Measurements from ENCODE around the gene SLC34A3.

Gene SLC34A3

DNA sequence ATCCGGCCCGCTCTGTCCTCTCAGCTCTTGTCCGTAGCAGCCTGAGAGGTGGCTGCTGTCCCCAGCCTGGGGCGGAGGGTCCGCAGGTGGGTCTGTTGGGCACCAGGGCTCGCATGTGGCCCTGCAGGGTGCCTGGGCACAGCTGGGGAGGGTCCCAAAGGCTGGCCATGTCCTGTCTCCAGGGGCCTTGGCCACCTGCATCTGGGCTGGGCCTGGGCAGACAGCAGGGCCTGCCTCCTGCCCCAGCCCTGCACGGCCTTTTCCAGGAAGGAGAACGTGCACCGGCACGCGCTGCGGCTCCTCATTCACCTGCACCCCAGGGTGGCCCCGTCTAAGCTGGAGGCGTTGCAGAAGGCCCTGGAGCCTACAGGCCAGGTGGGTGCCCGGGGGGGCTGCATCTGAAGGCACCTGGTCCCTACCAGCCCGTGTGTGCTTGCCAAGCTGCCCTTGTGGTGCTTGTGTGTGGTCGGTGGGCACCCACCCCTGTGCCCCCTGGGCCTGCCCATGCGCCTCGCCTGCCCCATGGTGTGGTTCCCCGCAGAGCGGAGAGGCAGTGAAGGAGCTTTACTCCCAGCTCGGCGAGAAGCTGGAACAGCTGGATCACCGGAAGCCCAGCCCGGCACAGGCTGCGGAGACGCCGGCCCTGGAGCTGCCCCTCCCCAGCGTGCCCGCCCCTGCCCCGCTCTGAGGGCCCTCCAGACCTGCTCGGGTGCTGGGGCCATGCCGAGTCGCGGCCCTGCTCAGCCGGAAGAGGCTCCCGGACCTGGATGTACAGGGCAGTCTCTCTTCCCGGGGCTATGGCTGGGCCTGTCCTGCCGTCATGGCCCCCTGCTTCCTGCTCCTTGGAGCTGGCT is 41.8 kb downstream of the SLC34A3 start:
- no peak overlapping the region for H3K4me3 ChIP-seq (ENCODE audit: low read length)
- TF ChIP-seq EZH2phosphoT487 (IDR thresholded peaks at IDR 0.05; ENCODE audit: low read depth) = no peak
- TF ChIP-seq, protein P1, sequence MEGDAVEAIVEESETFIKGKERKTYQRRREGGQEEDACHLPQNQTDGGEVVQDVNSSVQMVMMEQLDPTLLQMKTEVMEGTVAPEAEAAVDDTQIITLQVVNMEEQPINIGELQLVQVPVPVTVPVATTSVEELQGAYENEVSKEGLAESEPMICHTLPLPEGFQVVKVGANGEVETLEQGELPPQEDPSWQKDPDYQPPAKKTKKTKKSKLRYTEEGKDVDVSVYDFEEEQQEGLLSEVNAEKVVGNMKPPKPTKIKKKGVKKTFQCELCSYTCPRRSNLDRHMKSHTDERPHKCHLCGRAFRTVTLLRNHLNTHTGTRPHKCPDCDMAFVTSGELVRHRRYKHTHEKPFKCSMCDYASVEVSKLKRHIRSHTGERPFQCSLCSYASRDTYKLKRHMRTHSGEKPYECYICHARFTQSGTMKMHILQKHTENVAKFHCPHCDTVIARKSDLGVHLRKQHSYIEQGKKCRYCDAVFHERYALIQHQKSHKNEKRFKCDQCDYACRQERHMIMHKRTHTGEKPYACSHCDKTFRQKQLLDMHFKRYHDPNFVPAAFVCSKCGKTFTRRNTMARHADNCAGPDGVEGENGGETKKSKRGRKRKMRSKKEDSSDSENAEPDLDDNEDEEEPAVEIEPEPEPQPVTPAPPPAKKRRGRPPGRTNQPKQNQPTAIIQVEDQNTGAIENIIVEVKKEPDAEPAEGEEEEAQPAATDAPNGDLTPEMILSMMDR (IDR thresholded peaks at IDR 0.05; ENCODE audit: low read depth, low read length) = no peak
- H3K27me3 ChIP-seq (ENCODE audit: low read depth, low read length) = no peaks in the 10 kb centered on the region
- H3K4me2 ChIP-seq (ENCODE audit: low read length) = no peak overlapping the region
- H2AFZ ChIP-seq (ENCODE audit: low read depth, low read length) = no peak overlapping the region
- no peak overlapping the region for H3K9ac ChIP-seq (ENCODE audit: low read length)
- H3K4me1 ChIP-seq (ENCODE audit: low read length) = peaks cover 28% of the 10 kb centered on the region
- no peaks in the 10 kb centered on the region for H3K79me2 ChIP-seq (ENCODE audit: low read length)
- H3K9me3 ChIP-seq (ENCODE audit: insufficient read depth, low read length) = no peaks in the 10 kb centered on the region
- no peaks in the 10 kb centered on the region for H4K20me1 ChIP-seq (ENCODE audit: insufficient read depth, low read length)
- H3K27ac ChIP-seq (ENCODE audit: low read length) = no peak overlapping the region
- peaks cover 16% of the 10 kb centered on the region for H3K36me3 ChIP-seq (replicated peaks; ENCODE audit: low read depth, low read length)

DNA sequence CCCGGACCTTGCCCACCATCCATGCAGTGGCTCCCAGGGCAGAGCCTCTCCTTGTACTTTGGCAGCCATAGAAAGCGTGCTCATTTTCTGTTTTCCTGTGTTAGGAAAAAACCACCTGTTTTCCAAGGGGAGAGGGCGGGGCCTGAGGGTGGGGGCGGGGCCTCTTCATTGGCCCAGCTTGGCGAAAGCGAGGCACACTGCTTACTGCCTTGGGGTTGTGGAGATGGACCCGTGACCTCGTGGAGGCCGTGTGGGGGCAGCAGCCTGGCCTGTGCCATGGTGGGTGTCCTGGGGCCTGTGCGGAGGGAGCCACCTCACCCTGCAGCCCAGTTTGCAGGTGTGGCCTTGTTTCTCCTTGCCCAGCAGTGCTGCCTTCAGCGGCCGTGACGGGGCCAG is 42.4 kb downstream of the SLC34A3 start:
- H3K4me3 ChIP-seq (ENCODE audit: low read length) = no peak overlapping the region
- H2AFZ ChIP-seq (ENCODE audit: low read depth, low read length) = no peak overlapping the region
- no peaks in the 10 kb centered on the region for H3K9me3 ChIP-seq (ENCODE audit: insufficient read depth, low read length)
- no peaks in the 10 kb centered on the region for H3K79me2 ChIP-seq (ENCODE audit: low read length)
- no peaks in the 10 kb centered on the region for H4K20me1 ChIP-seq (ENCODE audit: insufficient read depth, low read length)
- no peaks in the 10 kb centered on the region for H3K27me3 ChIP-seq (ENCODE audit: low read depth, low read length)
- H3K4me2 ChIP-seq (ENCODE audit: low read length) = no peak overlapping the region
- H3K36me3 ChIP-seq (replicated peaks; ENCODE audit: low read depth, low read length) = peaks cover 12% of the 10 kb centered on the region
- TF ChIP-seq, protein P1 (IDR thresholded peaks at IDR 0.05; ENCODE audit: low read depth, low read length) = no peak
- TF ChIP-seq EZH2phosphoT487 (IDR thresholded peaks at IDR 0.05; ENCODE audit: low read depth) = no peak
- no peak overlapping the region for H3K9ac ChIP-seq (ENCODE audit: low read length)
- no peak overlapping the region for H3K27ac ChIP-seq (ENCODE audit: low read length)
- peaks cover 28% of the 10 kb centered on the region for H3K4me1 ChIP-seq (ENCODE audit: low read length)

DNA sequence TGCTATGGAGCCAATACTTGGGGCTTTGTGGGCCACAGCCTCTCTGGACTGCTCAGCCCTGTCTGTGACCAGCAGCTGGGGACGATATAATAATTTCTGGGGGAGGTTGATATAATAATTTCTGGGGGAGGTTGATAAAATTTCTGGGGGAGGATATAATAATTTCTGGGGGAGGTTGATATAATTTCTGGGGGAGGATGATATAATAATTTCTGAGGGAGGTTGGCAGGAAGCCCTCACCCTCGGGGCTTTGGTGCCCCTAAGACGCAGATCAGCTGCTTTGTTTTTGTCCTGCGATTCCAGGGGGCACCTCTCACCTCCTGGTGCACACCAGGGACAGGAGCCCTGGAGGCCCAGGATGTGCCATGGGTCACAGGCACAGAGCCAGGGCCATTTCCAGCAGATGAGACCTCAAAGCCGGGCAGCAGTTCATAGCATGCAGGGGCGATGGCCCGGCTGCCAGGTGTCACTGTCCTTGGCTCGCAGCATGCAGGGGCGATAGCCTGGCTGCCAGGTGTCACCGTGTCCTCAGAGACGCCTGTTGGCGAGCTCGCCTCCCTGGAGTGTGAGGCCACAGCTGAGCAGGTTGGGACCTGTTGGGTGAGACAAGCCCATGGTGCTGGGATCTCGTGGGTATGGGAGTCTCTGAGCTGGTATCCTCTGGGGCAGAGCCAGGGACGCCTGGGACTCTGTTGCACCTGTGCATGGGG is 43.1 kb downstream of the SLC34A3 start:
- no peak overlapping the region for H3K4me2 ChIP-seq (ENCODE audit: low read length)
- H2AFZ ChIP-seq (ENCODE audit: low read depth, low read length) = no peak overlapping the region
- no peaks in the 10 kb centered on the region for H3K79me2 ChIP-seq (ENCODE audit: low read length)
- H3K9me3 ChIP-seq (ENCODE audit: insufficient read depth, low read length) = no peaks in the 10 kb centered on the region
- peaks cover 10% of the 10 kb centered on the region for H3K36me3 ChIP-seq (replicated peaks; ENCODE audit: low read depth, low read length)
- no peak overlapping the region for H3K9ac ChIP-seq (ENCODE audit: low read length)
- no peak overlapping the region for H3K4me3 ChIP-seq (ENCODE audit: low read length)
- peaks cover 28% of the 10 kb centered on the region for H3K4me1 ChIP-seq (ENCODE audit: low read length)
- H3K27me3 ChIP-seq (ENCODE audit: low read depth, low read length) = no peaks in the 10 kb centered on the region
- H3K27ac ChIP-seq (ENCODE audit: low read length) = no peak overlapping the region
- H4K20me1 ChIP-seq (ENCODE audit: insufficient read depth, low read length) = no peaks in the 10 kb centered on the region
- no peak for TF ChIP-seq EZH2phosphoT487 (IDR thresholded peaks at IDR 0.05; ENCODE audit: low read depth)
- TF ChIP-seq, protein P1 (IDR thresholded peaks at IDR 0.05; ENCODE audit: low read depth, low read length) = no peak

DNA sequence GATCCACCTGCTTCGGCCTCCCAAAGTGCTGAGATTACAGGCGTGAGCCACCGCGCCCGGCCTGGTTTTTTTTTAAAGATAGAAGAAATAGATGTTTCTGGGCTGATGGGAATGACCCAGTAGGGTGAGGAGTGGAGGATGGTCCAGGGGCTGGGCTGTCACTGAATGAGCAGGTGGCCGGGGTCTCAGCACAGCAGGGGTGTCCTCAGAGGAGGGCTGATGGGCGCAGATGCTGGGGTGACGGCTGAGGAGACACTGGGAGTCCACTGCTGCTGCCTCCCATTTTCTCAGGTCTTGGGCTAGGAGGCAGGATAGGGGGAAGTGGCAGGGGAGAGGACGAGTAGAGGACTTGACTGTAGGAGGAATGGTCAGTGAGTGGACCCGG is 44.5 kb downstream of the SLC34A3 start:
- peaks cover 28% of the 10 kb centered on the region for H3K4me1 ChIP-seq (ENCODE audit: low read length)
- H3K4me3 ChIP-seq (ENCODE audit: low read length) = no peak overlapping the region
- H3K27me3 ChIP-seq (ENCODE audit: low read depth, low read length) = no peaks in the 10 kb centered on the region
- no peak overlapping the region for H3K9ac ChIP-seq (ENCODE audit: low read length)
- TF ChIP-seq, protein P1 (IDR thresholded peaks at IDR 0.05; ENCODE audit: low read depth, low read length) = no peak
- TF ChIP-seq EZH2phosphoT487 (IDR thresholded peaks at IDR 0.05; ENCODE audit: low read depth) = no peak
- H3K79me2 ChIP-seq (ENCODE audit: low read length) = no peaks in the 10 kb centered on the region
- no peaks in the 10 kb centered on the region for H3K9me3 ChIP-seq (ENCODE audit: insufficient read depth, low read length)
- no peak overlapping the region for H3K27ac ChIP-seq (ENCODE audit: low read length)
- H2AFZ ChIP-seq (ENCODE audit: low read depth, low read length) = no peak overlapping the region
- H3K4me2 ChIP-seq (ENCODE audit: low read length) = no peak overlapping the region
- H3K36me3 ChIP-seq (replicated peaks; ENCODE audit: low read depth, low read length) = peaks cover 18% of the 10 kb centered on the region
- no peaks in the 10 kb centered on the region for H4K20me1 ChIP-seq (ENCODE audit: insufficient read depth, low read length)

All from OCI-LY3 (cell line).